GM23338 (cell line): ENCODE measurements around the gene PDE4D. TPM values are rescaled to one million over a fixed set of nuclear protein-coding genes. Genes with fewer than 3 reads are reported as not detected.

Experiments
- ATAC-seq: fragments of 200-7000 bp; cut with Tn5 transposase; 3 replicates; pipeline ENCODE4 v1.9.1; 2020
- DNase-seq: peaks from one replicate; pipeline ENCODE4 v3.0.0-alpha.2; 2015; ENCODE audit warnings: low spot score
- H2AFZ ChIP-seq: fragments of 200-600 bp; sonication (generic); 2 replicates; pipeline ENCODE4 v1.8.0; 2016; ENCODE audit warnings: antibody characterized with exemption, mild to moderate bottlenecking, moderate library complexity
- H3F3A ChIP-seq: fragments of 200-600 bp; sonication (generic); replicated peaks from 2 replicates; pipeline ENCODE4 v1.8.0; 2017; ENCODE audit warnings: antibody characterized with exemption, mixed run types, low read depth
- H3K27ac ChIP-seq: fragments of 200-600 bp; sonication (generic); 2 replicates; pipeline ENCODE4 v1.6.1; 2016; ENCODE audit warnings: low read depth
- H3K27me3 ChIP-seq: fragments of 200-600 bp; sonication (generic); 2 replicates; pipeline ENCODE4 v1.8.0; 2016; ENCODE audit warnings: mild to moderate bottlenecking, mixed run types, moderate library complexity; ENCODE audit not compliant: insufficient read depth
- H3K36me3 ChIP-seq: fragments of 200-600 bp; sonication (generic); 2 replicates; pipeline ENCODE4 v1.8.0; 2016; ENCODE audit warnings: mild to moderate bottlenecking; ENCODE audit not compliant: insufficient read depth
- H3K4me1 ChIP-seq: fragments of 200-600 bp; sonication (generic); 2 replicates; pipeline ENCODE4 v1.8.0; 2016; ENCODE audit warnings: mild to moderate bottlenecking, moderate library complexity; ENCODE audit not compliant: insufficient read depth
- H3K4me2 ChIP-seq: fragments of 200-600 bp; sonication (generic); 2 replicates; pipeline ENCODE4 v1.7.1; 2017; ENCODE audit warnings: mixed run types
- H3K4me3 ChIP-seq: fragments of 200-600 bp; sonication (generic); 2 replicates; pipeline ENCODE4 v1.6.1; 2016; ENCODE audit warnings: mixed run types
- H3K79me2 ChIP-seq: fragments of 200-600 bp; sonication (generic); replicated peaks from 2 replicates; pipeline ENCODE4 v1.8.0; 2017; ENCODE audit warnings: mild to moderate bottlenecking; ENCODE audit not compliant: insufficient read depth
- H3K9me2 ChIP-seq: fragments of 200-600 bp; sonication (generic); 2 replicates; pipeline ENCODE4 v1.8.0; 2017; ENCODE audit not compliant: insufficient read depth
- H4K20me1 ChIP-seq: fragments of 200-600 bp; sonication (generic); replicated peaks from 2 replicates; pipeline ENCODE4 v1.8.0; 2017; ENCODE audit warnings: mild to moderate bottlenecking; ENCODE audit not compliant: insufficient read depth
- H3K27ac Mint-ChIP-seq: 2 replicates; pipeline ENCODE4 v1.8.0; 2020; ENCODE audit warnings: inconsistent platforms, mild to moderate bottlenecking, moderate library complexity, mixed read lengths
- H3K27me3 Mint-ChIP-seq: 3 replicates; pipeline ENCODE4 v1.8.0; 2022; ENCODE audit warnings: low read depth, mild to moderate bottlenecking, moderate library complexity, mixed read lengths, inconsistent platforms; ENCODE audit not compliant: insufficient read depth, poor library complexity
- H3K36me3 Mint-ChIP-seq: 3 replicates; pipeline ENCODE4 v1.8.0; 2021; ENCODE audit warnings: low read depth, mild to moderate bottlenecking, inconsistent platforms, moderate library complexity, mixed read lengths
- H3K4me1 Mint-ChIP-seq: 3 replicates; pipeline ENCODE4 v1.8.0; 2020; ENCODE audit warnings: mild to moderate bottlenecking, inconsistent platforms, mixed read lengths
- H3K4me3 Mint-ChIP-seq: 3 replicates; pipeline ENCODE4 v1.8.0; 2021; ENCODE audit warnings: moderate library complexity, mild to moderate bottlenecking, inconsistent platforms, mixed read lengths
- H3K9me3 Mint-ChIP-seq: 3 replicates; pipeline ENCODE4 v1.8.0; 2020; ENCODE audit warnings: moderate library complexity, mild to moderate bottlenecking, inconsistent platforms, mixed read lengths
- CREB1 ChIP-seq: fragments of 250-450 bp; sonication (Bioruptor Pico); IDR thresholded peaks from 2 replicates; pipeline ENCODE4 v1.5.0; 2020; ENCODE audit warnings: low read depth, mild to moderate bottlenecking, moderate library complexity
- CTCF ChIP-seq, 2 experiments: fragments of 200-600 bp in 1 of 2; sonication (generic) in 1 of 2; conservative IDR thresholded peaks; 2 replicates each; pipeline versions ENCODE4 v1.5.1 to v1.6.1; 2016 to 2017; ENCODE audit warnings: antibody characterized with exemption in 2 of 2, low read depth in 2 of 2, mild to moderate bottlenecking in 2 of 2, moderate library complexity in 1 of 2
- EZH2 ChIP-seq: fragments of 200-600 bp; sonication (generic); IDR thresholded peaks from one replicate; pipeline ENCODE4 v1.8.0; 2017; ENCODE audit warnings: antibody characterized with exemption, mild to moderate bottlenecking, low read depth; ENCODE audit not compliant: unreplicated experiment
- EZH2phosphoT487 ChIP-seq: fragments of 200-600 bp; sonication (generic); IDR thresholded peaks from one replicate; pipeline ENCODE4 v1.8.1; 2018; ENCODE audit warnings: antibody characterized with exemption; ENCODE audit not compliant: unreplicated experiment
- JUNB ChIP-seq: IDR thresholded peaks from one replicate; pipeline ENCODE4 v1.6.1; 2016; ENCODE audit warnings: antibody characterized with exemption; ENCODE audit not compliant: unreplicated experiment
- NANOG ChIP-seq: IDR thresholded peaks from 2 replicates; pipeline ENCODE4 v1.6.1; 2016; ENCODE audit warnings: antibody characterized with exemption, borderline replicate concordance
- POLR2AphosphoS5 ChIP-seq: IDR thresholded peaks from 2 replicates; pipeline ENCODE4 v1.6.1; 2016; ENCODE audit warnings: antibody characterized with exemption, low read depth
- STAT1 ChIP-seq: IDR thresholded peaks from one replicate; pipeline ENCODE4 v1.6.1; 2016; ENCODE audit warnings: antibody characterized with exemption; ENCODE audit not compliant: unreplicated experiment
- ZNF114 ChIP-seq: fragments of 250-450 bp; sonication (Bioruptor Pico); IDR thresholded peaks from 2 replicates; pipeline ENCODE4 v1.5.0; 2020; ENCODE audit warnings: mild to moderate bottlenecking, moderate library complexity
- ZNF331 ChIP-seq: fragments of 250-450 bp; sonication (Bioruptor Pico); IDR thresholded peaks from 2 replicates; pipeline ENCODE4 v1.5.0; 2020; ENCODE audit warnings: low read depth, mild to moderate bottlenecking, moderate library complexity
- polyA plus RNA-seq: library from polyadenylated mRNA; unstranded; fragments of >200 nt; fragmentation: Nextera tagmentation; extraction: Ambion mirVana; gene quantifications from 2 replicates; pipeline ENCODE4 v1.2.1, GENCODE V29; 2016
- total RNA-seq: library from RNA; depleted of rRNA; stranded (reverse); fragments of >200 nt; shearing (Covaris generic); gene quantifications from 2 replicates; pipeline ENCODE4 v1.2.3, GENCODE V29; 2014
- TF ChIP-seq, protein P1 (sequence below): fragments of 250-450 bp; sonication (Bioruptor Pico); IDR thresholded peaks from 2 replicates; pipeline ENCODE4 v1.5.0; 2020; ENCODE audit warnings: mild to moderate bottlenecking, moderate library complexity
- TF ChIP-seq, protein P2 (sequence below): IDR thresholded peaks from one replicate; pipeline ENCODE4 v1.6.1; 2018; ENCODE audit warnings: antibody characterized with exemption; ENCODE audit not compliant: unreplicated experiment
- TF ChIP-seq, protein P3 (sequence below): IDR thresholded peaks from 2 replicates; pipeline ENCODE4 v1.6.1; 2016; ENCODE audit warnings: antibody characterized with exemption

Gene PDE4D
- total and polyA plus RNA-seq, 2 experiments from 2014 or later: 2.1 to 4.7 TPM

DNA sequence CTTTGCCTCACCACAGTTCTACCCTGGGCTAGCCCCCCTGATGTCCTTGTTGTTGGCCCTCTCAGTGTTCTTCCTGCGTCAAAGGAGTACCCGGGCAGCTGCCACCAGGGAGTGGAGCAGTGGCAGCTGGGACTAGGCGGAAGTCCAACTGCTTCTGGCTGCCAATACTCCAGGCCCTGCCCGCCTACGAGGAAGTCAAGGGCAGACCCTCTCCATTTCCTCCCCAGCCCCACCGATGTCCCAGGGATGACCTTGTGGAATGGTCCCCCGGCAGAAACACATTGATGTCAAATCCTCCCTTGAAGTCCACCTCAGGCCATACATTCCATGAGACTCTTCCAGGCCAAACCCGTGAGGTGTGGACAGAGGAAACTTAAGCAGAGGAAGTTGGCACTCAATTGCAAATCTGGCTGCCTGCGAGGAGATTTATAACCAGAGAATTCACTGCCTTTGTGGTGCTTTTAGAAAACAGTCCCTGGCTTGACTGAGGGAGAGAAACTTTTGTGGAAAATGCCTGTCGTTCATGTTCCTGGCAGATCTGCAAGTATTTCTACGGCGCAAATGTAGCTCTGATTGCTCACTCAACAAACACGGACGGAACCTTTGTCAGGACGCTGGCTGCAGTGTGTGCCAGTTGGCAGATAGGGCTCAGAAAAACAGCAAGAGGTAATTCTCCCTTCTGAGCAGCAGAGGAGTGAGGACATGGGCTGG is 970.9 kb downstream of the PDE4D start:
- Mint-ChIP-seq H3K4me1 (peaks cover 64% of the 10 kb centered on the region), H3K36me3 (no peaks in the 10 kb centered on the region), H3K9me3 (no peaks in the 10 kb centered on the region), H3K27me3 (peaks cover 3% of the 10 kb centered on the region), H3K27ac (no peak overlapping the region), H3K4me3 (no peak overlapping the region)
- H3K4me2 ChIP-seq: no peak overlapping the region
- no peak overlapping the region for H3K27ac ChIP-seq
- no peak for TF ChIP-seq NANOG
- no peak for TF ChIP-seq POLR2AphosphoS5
- TF ChIP-seq ZNF331 (CRISPR knock-in tag): no peak
- TF ChIP-seq, protein P1, sequence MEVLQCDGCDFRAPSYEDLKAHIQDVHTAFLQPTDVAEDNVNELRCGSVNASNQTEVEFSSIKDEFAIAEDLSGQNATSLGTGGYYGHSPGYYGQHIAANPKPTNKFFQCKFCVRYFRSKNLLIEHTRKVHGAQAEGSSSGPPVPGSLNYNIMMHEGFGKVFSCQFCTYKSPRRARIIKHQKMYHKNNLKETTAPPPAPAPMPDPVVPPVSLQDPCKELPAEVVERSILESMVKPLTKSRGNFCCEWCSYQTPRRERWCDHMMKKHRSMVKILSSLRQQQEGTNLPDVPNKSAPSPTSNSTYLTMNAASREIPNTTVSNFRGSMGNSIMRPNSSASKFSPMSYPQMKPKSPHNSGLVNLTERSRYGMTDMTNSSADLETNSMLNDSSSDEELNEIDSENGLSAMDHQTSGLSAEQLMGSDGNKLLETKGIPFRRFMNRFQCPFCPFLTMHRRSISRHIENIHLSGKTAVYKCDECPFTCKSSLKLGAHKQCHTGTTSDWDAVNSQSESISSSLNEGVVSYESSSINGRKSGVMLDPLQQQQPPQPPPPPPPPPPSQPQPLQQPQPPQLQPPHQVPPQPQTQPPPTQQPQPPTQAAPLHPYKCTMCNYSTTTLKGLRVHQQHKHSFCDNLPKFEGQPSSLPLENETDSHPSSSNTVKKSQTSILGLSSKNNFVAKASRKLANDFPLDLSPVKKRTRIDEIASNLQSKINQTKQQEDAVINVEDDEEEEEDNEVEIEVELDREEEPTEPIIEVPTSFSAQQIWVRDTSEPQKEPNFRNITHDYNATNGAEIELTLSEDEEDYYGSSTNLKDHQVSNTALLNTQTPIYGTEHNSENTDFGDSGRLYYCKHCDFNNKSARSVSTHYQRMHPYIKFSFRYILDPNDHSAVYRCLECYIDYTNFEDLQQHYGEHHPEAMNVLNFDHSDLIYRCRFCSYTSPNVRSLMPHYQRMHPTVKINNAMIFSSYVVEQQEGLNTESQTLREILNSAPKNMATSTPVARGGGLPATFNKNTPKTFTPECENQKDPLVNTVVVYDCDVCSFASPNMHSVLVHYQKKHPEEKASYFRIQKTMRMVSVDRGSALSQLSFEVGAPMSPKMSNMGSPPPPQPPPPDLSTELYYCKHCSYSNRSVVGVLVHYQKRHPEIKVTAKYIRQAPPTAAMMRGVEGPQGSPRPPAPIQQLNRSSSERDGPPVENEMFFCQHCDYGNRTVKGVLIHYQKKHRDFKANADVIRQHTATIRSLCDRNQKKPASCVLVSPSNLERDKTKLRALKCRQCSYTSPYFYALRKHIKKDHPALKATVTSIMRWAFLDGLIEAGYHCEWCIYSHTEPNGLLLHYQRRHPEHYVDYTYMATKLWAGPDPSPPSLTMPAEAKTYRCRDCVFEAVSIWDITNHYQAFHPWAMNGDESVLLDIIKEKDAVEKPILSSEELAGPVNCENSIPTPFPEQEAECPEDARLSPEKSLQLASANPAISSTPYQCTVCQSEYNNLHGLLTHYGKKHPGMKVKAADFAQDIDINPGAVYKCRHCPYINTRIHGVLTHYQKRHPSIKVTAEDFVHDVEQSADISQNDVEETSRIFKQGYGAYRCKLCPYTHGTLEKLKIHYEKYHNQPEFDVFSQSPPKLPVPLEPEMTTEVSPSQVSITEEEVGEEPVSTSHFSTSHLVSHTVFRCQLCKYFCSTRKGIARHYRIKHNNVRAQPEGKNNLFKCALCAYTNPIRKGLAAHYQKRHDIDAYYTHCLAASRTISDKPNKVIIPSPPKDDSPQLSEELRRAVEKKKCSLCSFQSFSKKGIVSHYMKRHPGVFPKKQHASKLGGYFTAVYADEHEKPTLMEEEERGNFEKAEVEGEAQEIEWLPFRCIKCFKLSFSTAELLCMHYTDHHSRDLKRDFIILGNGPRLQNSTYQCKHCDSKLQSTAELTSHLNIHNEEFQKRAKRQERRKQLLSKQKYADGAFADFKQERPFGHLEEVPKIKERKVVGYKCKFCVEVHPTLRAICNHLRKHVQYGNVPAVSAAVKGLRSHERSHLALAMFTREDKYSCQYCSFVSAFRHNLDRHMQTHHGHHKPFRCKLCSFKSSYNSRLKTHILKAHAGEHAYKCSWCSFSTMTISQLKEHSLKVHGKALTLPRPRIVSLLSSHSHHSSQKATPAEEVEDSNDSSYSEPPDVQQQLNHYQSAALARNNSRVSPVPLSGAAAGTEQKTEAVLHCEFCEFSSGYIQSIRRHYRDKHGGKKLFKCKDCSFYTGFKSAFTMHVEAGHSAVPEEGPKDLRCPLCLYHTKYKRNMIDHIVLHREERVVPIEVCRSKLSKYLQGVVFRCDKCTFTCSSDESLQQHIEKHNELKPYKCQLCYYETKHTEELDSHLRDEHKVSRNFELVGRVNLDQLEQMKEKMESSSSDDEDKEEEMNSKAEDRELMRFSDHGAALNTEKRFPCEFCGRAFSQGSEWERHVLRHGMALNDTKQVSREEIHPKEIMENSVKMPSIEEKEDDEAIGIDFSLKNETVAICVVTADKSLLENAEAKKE: no peak
- no peak for TF ChIP-seq EZH2phosphoT487
- TF ChIP-seq JUNB: no peak
- TF ChIP-seq CTCF (conservative IDR thresholded peaks at IDR 0.05; ENCODE audit: low read depth in 2 of 2): no peak
- no peak for TF ChIP-seq CREB1
- no peak for TF ChIP-seq EZH2
- TF ChIP-seq, protein P2, sequence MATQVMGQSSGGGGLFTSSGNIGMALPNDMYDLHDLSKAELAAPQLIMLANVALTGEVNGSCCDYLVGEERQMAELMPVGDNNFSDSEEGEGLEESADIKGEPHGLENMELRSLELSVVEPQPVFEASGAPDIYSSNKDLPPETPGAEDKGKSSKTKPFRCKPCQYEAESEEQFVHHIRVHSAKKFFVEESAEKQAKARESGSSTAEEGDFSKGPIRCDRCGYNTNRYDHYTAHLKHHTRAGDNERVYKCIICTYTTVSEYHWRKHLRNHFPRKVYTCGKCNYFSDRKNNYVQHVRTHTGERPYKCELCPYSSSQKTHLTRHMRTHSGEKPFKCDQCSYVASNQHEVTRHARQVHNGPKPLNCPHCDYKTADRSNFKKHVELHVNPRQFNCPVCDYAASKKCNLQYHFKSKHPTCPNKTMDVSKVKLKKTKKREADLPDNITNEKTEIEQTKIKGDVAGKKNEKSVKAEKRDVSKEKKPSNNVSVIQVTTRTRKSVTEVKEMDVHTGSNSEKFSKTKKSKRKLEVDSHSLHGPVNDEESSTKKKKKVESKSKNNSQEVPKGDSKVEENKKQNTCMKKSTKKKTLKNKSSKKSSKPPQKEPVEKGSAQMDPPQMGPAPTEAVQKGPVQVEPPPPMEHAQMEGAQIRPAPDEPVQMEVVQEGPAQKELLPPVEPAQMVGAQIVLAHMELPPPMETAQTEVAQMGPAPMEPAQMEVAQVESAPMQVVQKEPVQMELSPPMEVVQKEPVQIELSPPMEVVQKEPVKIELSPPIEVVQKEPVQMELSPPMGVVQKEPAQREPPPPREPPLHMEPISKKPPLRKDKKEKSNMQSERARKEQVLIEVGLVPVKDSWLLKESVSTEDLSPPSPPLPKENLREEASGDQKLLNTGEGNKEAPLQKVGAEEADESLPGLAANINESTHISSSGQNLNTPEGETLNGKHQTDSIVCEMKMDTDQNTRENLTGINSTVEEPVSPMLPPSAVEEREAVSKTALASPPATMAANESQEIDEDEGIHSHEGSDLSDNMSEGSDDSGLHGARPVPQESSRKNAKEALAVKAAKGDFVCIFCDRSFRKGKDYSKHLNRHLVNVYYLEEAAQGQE: no peak
- TF ChIP-seq, protein P3, sequence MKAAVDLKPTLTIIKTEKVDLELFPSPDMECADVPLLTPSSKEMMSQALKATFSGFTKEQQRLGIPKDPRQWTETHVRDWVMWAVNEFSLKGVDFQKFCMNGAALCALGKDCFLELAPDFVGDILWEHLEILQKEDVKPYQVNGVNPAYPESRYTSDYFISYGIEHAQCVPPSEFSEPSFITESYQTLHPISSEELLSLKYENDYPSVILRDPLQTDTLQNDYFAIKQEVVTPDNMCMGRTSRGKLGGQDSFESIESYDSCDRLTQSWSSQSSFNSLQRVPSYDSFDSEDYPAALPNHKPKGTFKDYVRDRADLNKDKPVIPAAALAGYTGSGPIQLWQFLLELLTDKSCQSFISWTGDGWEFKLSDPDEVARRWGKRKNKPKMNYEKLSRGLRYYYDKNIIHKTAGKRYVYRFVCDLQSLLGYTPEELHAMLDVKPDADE: no peak
- no peak for TF ChIP-seq STAT1
- no peak for TF ChIP-seq ZNF114 (CRISPR knock-in tag)
- DNase-seq: no peak
- H4K20me1 ChIP-seq: no peaks in the 10 kb centered on the region
- peaks cover 56% of the 10 kb centered on the region for H3K4me1 ChIP-seq
- ATAC-seq: no peak
- no peak overlapping the region for H2AFZ ChIP-seq
- no peak overlapping the region for H3K4me3 ChIP-seq
- H3K9me2 ChIP-seq: peaks cover 10% of the 10 kb centered on the region; the same call in 1 of the 2 replicates
- no peaks in the 10 kb centered on the region for H3K36me3 ChIP-seq
- no peaks in the 10 kb centered on the region for H3K27me3 ChIP-seq
- H3K79me2 ChIP-seq: no peaks in the 10 kb centered on the region
- H3F3A ChIP-seq: no peaks in the 10 kb centered on the region
